Measurements from ENCODE around the gene SIAH2.

DNA sequence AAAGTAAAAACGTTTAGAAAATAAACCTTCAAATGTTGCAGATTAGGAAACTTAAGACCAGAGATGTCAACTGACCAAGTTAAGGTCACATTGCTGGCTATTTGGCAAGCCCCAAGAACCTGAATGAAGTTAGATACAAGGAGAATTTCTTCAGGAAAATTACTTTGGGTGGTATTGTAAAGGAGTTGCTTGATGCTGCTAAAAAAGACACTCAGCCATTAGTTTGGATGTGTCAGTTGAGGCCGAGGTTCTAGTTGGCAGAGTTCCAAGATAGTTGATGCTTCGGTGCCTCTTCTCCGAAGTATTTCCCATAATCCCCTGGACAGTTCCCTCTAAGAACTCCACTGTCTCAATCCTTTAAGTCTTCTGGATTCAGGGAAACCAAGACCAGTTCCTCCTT, 24.3 kb downstream of the SIAH2 start:
- no peak for TF ChIP-seq POLR2A (IDR thresholded peaks at IDR 0.05; ENCODE audit: low read length)
- TF ChIP-seq GATA1 (IDR thresholded peaks at IDR 0.05; ENCODE audit: low read depth, low read length) = no peak
